Measurements from ENCODE around the gene LDB3. TPM values are rescaled to one million over a fixed set of nuclear protein-coding genes. Genes with fewer than 3 reads are reported as not detected.

Gene LDB3
- not detected in 2 replicates for total RNA-seq

GRCh38 chr10:86668297-86669165 is at the start of gene LDB3:
Gene LDB3, plus strand, starts transcription at chr10:86668511. Its CDS starts 181 bp downstream, at chr10:86668692.

GRCh38 chr10:86654411-86655172 is 13.7 kb upstream of the LDB3 start, which contains the start of gene OPN4:
Gene OPN4, plus strand, starts transcription at chr10:86654547. Its CDS starts 237 bp downstream, at chr10:86654784.

GRCh38 chr10:86756511-86757112 is 88.3 kb downstream of the LDB3 start, which contains the start of gene BMPR1A:
Gene BMPR1A, plus strand, starts transcription at chr10:86756619. Its CDS starts 119,400 bp downstream, at chr10:86876019.

Other genes starting within 250 kb of the LDB3 start
- gene WAPL, start 146.7 kb upstream of the LDB3 start, total RNA-seq: 39.5 and 46.7 TPM in 2 replicates
- gene OPN4, start 14.0 kb upstream of the LDB3 start, total RNA-seq: not detected in 2 replicates
- 0.65 and 0.76 TPM in 2 replicates for gene BMPR1A, start 88.1 kb downstream of the LDB3 start, total RNA-seq

All from vein endothelial cell (primary cell).